ENCODE data around the gene INAFM1.

Gene INAFM1

DNA sequence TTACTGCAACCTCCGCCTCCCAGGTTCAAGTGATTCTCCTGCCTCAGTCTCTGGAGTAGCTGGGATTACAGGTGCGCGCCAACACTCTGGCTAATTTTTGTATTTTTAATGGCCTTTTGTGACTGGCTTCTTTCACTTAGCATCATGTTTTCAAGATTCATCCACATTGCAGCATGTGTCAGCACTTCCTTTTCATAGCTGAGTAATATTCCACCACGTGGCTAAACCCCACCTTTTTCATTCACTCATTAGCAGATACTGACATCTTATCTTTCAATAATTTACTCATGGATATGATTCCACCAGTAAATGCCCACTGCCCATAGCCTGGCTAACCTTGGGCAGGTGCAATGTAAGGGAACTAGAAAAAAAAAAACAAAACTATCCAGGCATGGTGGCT is 41.8 kb downstream of the INAFM1 start:
- Histone ChIP-seq H2AFZ (ENCODE audit: low read length) (no peak overlapping the region), H3K9me3 (replicated peaks; ENCODE audit: insufficient read depth, low read length) (no peaks in the 10 kb centered on the region), H3K79me2 (ENCODE audit: low read length) (no peaks in the 10 kb centered on the region), H3K36me3 (replicated peaks; ENCODE audit: insufficient read depth, low read length) (no peaks in the 10 kb centered on the region), H3K4me2 (ENCODE audit: low read depth, low read length) (no peak overlapping the region), H3K9ac (ENCODE audit: low read length) (no peak overlapping the region), H3K4me1 (ENCODE audit: low read length) (no peaks in the 10 kb centered on the region), H3F3A (ENCODE audit: insufficient read depth, low read length) (no peaks in the 10 kb centered on the region), H4K20me1 (ENCODE audit: insufficient read depth, low read length) (no peaks in the 10 kb centered on the region), H3K27me3 (replicated peaks; ENCODE audit: insufficient read depth, low read length) (peaks cover 71% of the 10 kb centered on the region), H3K4me3 (ENCODE audit: low read length) (no peak overlapping the region), H3K27ac (ENCODE audit: low read length) (no peak overlapping the region), H3K9me2 (replicated peaks; ENCODE audit: insufficient read depth, low read length) (no peaks in the 10 kb centered on the region)
- no peak for DNase-seq
- TF ChIP-seq CTCF (IDR thresholded peaks at IDR 0.05; ENCODE audit: low read length) (no peak), EZH2 (optimal IDR thresholded peaks at IDR 0.05; ENCODE audit: low read depth, low read length) (no peak), EZH2phosphoT487 (IDR thresholded peaks at IDR 0.05; ENCODE audit: low read length) (no peak)

- no peak for DNase-seq
- Histone ChIP-seq H3K36me3 (replicated peaks; ENCODE audit: insufficient read depth, low read length) (no peaks in the 10 kb centered on the region), H3K27ac (ENCODE audit: low read length) (no peak overlapping the region), H3F3A (ENCODE audit: insufficient read depth, low read length) (no peaks in the 10 kb centered on the region), H3K4me1 (ENCODE audit: low read length) (no peaks in the 10 kb centered on the region), H3K27me3 (replicated peaks; ENCODE audit: insufficient read depth, low read length) (peaks cover 60% of the 10 kb centered on the region), H3K9ac (ENCODE audit: low read length) (no peak overlapping the region), H3K79me2 (ENCODE audit: low read length) (no peaks in the 10 kb centered on the region), H3K4me2 (ENCODE audit: low read depth, low read length) (no peak overlapping the region), H3K4me3 (ENCODE audit: low read length) (no peak overlapping the region), H3K9me2 (replicated peaks; ENCODE audit: insufficient read depth, low read length) (no peaks in the 10 kb centered on the region), H3K9me3 (replicated peaks; ENCODE audit: insufficient read depth, low read length) (no peaks in the 10 kb centered on the region), H4K20me1 (ENCODE audit: insufficient read depth, low read length) (no peaks in the 10 kb centered on the region), H2AFZ (ENCODE audit: low read length) (no peak overlapping the region)
- no peak for TF ChIP-seq EZH2 (optimal IDR thresholded peaks at IDR 0.05; ENCODE audit: low read depth, low read length)
- TF ChIP-seq EZH2phosphoT487 (IDR thresholded peaks at IDR 0.05; ENCODE audit: low read length): no peak
- no peak for TF ChIP-seq CTCF (IDR thresholded peaks at IDR 0.05; ENCODE audit: low read length)
Observed at GRCh38 chr19:47319923-47320871, 45.5 kb downstream of the INAFM1 start.

DNA sequence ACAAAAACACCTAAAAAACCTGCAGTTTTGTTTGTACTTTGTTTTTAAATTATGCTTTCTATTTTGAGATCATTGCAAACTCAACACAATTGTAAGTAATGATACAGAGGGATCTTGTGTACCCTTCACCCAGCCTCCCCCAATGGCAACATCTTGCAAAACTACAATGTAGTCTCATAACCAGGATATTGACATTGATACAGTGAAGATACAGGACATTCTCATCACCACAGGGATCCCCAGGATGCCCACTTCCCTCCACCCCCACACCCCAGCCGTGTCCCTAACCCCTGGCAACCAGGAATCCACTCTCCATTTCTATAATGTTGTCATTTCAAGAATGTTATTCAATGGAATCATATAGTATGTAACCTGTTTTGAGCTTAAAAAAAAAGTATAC is 46.9 kb downstream of the INAFM1 start:
- Histone ChIP-seq H3F3A (ENCODE audit: insufficient read depth, low read length) (no peaks in the 10 kb centered on the region), H3K9me3 (replicated peaks; ENCODE audit: insufficient read depth, low read length) (no peaks in the 10 kb centered on the region), H3K4me1 (ENCODE audit: low read length) (no peaks in the 10 kb centered on the region), H3K79me2 (ENCODE audit: low read length) (no peaks in the 10 kb centered on the region), H3K4me3 (ENCODE audit: low read length) (no peak overlapping the region), H2AFZ (ENCODE audit: low read length) (no peak overlapping the region), H4K20me1 (ENCODE audit: insufficient read depth, low read length) (no peaks in the 10 kb centered on the region), H3K27ac (ENCODE audit: low read length) (no peak overlapping the region), H3K9me2 (replicated peaks; ENCODE audit: insufficient read depth, low read length) (no peaks in the 10 kb centered on the region), H3K9ac (ENCODE audit: low read length) (no peak overlapping the region), H3K36me3 (replicated peaks; ENCODE audit: insufficient read depth, low read length) (no peaks in the 10 kb centered on the region), H3K4me2 (ENCODE audit: low read depth, low read length) (no peak overlapping the region), H3K27me3 (replicated peaks; ENCODE audit: insufficient read depth, low read length) (peaks cover 47% of the 10 kb centered on the region)
- TF ChIP-seq CTCF (IDR thresholded peaks at IDR 0.05; ENCODE audit: low read length) (no peak), EZH2phosphoT487 (IDR thresholded peaks at IDR 0.05; ENCODE audit: low read length) (no peak), EZH2 (optimal IDR thresholded peaks at IDR 0.05; ENCODE audit: low read depth, low read length) (no peak)
- DNase-seq: no peak

Data from MM.1S (cell line).